Hepatocyte (in vitro differentiated cells): ENCODE data around the gene ESR1. TPM values are rescaled to one million over a fixed set of nuclear protein-coding genes. Genes with fewer than 3 reads are reported as not detected.

Experiments used
- DNase-seq: peaks from one replicate; pipeline ENCODE4 v3.0.0-alpha.2; 2016; ENCODE audit warnings: low spot score
- H2AFZ ChIP-seq: fragments of 200-600 bp; sonication (generic); 2 replicates; pipeline ENCODE4 v1.6.0; 2016; ENCODE audit warnings: antibody characterized with exemption, mild to moderate bottlenecking
- H3K27ac ChIP-seq: fragments of 200-600 bp; sonication (generic); 2 replicates; pipeline ENCODE4 v1.5.1; 2016; ENCODE audit warnings: mild to moderate bottlenecking
- H3K27me3 ChIP-seq: fragments of 200-600 bp; sonication (generic); 2 replicates; pipeline ENCODE4 v1.6.1; 2016
- H3K36me3 ChIP-seq: fragments of 200-600 bp; sonication (generic); replicated peaks from 2 replicates; pipeline ENCODE4 v1.5.1; 2016; ENCODE audit warnings: low read depth; ENCODE audit not compliant: insufficient read depth
- H3K4me1 ChIP-seq: fragments of 200-600 bp; sonication (generic); 2 replicates; pipeline ENCODE4 v1.5.1; 2016; ENCODE audit warnings: mild to moderate bottlenecking, moderate library complexity; ENCODE audit not compliant: insufficient read depth
- H3K4me2 ChIP-seq: fragments of 200-600 bp; sonication (generic); 2 replicates; pipeline ENCODE4 v1.6.0; 2016
- H3K4me3 ChIP-seq: fragments of 200-600 bp; sonication (generic); 2 replicates; pipeline ENCODE4 v1.5.1; 2016; ENCODE audit warnings: mild to moderate bottlenecking
- H3K79me2 ChIP-seq: fragments of 200-600 bp; sonication (generic); 2 replicates; pipeline ENCODE4 v1.6.0; 2017; ENCODE audit warnings: mild to moderate bottlenecking
- H3K9me2 ChIP-seq: fragments of 200-600 bp; sonication (generic); replicated peaks from 2 replicates; pipeline ENCODE4 v1.6.0; 2017; ENCODE audit warnings: mild to moderate bottlenecking; ENCODE audit not compliant: insufficient read depth
- H3K9me3 ChIP-seq: fragments of 200-600 bp; sonication (generic); 2 replicates; pipeline ENCODE4 v1.5.1; 2016; ENCODE audit warnings: low read depth, mild to moderate bottlenecking
- H4K20me1 ChIP-seq: fragments of 200-600 bp; sonication (generic); 2 replicates; pipeline ENCODE4 v1.6.0; 2016; ENCODE audit warnings: mild to moderate bottlenecking; ENCODE audit not compliant: insufficient read depth, poor library complexity, severe bottlenecking
- CTCF ChIP-seq: fragments of 200-600 bp; sonication (generic); IDR thresholded peaks from 2 replicates; pipeline ENCODE4 v1.5.1; 2016; ENCODE audit warnings: antibody characterized with exemption, mild to moderate bottlenecking; ENCODE audit not compliant: poor library complexity
- EZH2 ChIP-seq: fragments of 200-600 bp; sonication (generic); IDR thresholded peaks from 2 replicates; pipeline ENCODE4 v1.6.1; 2016; ENCODE audit warnings: antibody characterized with exemption, mild to moderate bottlenecking, borderline replicate concordance
- EZH2phosphoT487 ChIP-seq: fragments of 200-600 bp; sonication (generic); IDR thresholded peaks from one replicate; pipeline ENCODE4 v1.6.1; 2018; ENCODE audit warnings: antibody characterized with exemption, mild to moderate bottlenecking, low read depth, moderate library complexity; ENCODE audit not compliant: unreplicated experiment, severe bottlenecking
- WGBS: methylation state at CpG from one replicate; pipeline ENCODE4 v1.1.6; 2016; ENCODE audit warnings: low lambda C conversion rate; ENCODE audit errors: missing lambda C conversion rate; 5-methylcytosine and 5-hydroxymethylcytosine counted together
- polyA plus RNA-seq: library from polyadenylated mRNA; unstranded; fragments of >200 nt; fragmentation: Nextera tagmentation; extraction: Ambion mirVana; gene quantifications from 2 replicates; pipeline ENCODE4 v1.2.1, GENCODE V29; 2016
- total RNA-seq: library from RNA; depleted of rRNA; stranded (reverse); fragments of >200 nt; gene quantifications from 2 replicates; pipeline ENCODE4 v1.2.3, GENCODE V29; 2014

ESR1 gene
- total and polyA plus RNA-seq, 2 experiments from 2014 or later = 0.07 TPM; not detected in 1

- Histone ChIP-seq H3K27ac (no peak overlapping the region), H3K79me2 (no peaks in the 10 kb centered on the region), H3K4me3 (no peak overlapping the region), H3K9me2 (no peaks in the 10 kb centered on the region), H3K9me3 (no peaks in the 10 kb centered on the region), H4K20me1 (no peaks in the 10 kb centered on the region), H3K4me1 (no peaks in the 10 kb centered on the region), H3K27me3 (no peaks in the 10 kb centered on the region), H3K36me3 (peaks cover 4% of the 10 kb centered on the region), H3K4me2 (no peak overlapping the region), H2AFZ (no peak overlapping the region)
- no peak for DNase-seq
- TF ChIP-seq CTCF = no peak
- TF ChIP-seq EZH2 = no peak
- no peak for TF ChIP-seq EZH2phosphoT487
- 97% methylated on average over 1 of the region's 1 CpG for WGBS
Observed at GRCh38 chr6:152148412-152148811, 340.9 kb downstream of the ESR1 start.

GRCh38 chr6:152150196-152150595 is 342.7 kb downstream of the ESR1 start:
- H3K9me3 ChIP-seq = no peaks in the 10 kb centered on the region
- H3K36me3 ChIP-seq = peaks cover 4% of the 10 kb centered on the region
- H3K4me1 ChIP-seq = no peaks in the 10 kb centered on the region
- 73% methylated on average over 3 of the region's 3 CpGs for WGBS
- no peak for DNase-seq
- H2AFZ ChIP-seq = no peak overlapping the region
- no peaks in the 10 kb centered on the region for H3K9me2 ChIP-seq
- H3K4me2 ChIP-seq = no peak overlapping the region
- H3K79me2 ChIP-seq = no peaks in the 10 kb centered on the region
- TF ChIP-seq EZH2 (no peak), CTCF (no peak), EZH2phosphoT487 (no peak)
- H3K4me3 ChIP-seq = no peak overlapping the region
- no peaks in the 10 kb centered on the region for H3K27me3 ChIP-seq
- no peaks in the 10 kb centered on the region for H4K20me1 ChIP-seq
- no peak overlapping the region for H3K27ac ChIP-seq

GRCh38 chr6:152151920-152152319 is 344.4 kb downstream of the ESR1 start:
- H3K9me2 ChIP-seq = no peaks in the 10 kb centered on the region
- 65% methylated on average over 13 of the region's 13 CpGs for WGBS
- H3K79me2 ChIP-seq = no peaks in the 10 kb centered on the region
- no peaks in the 10 kb centered on the region for H3K27me3 ChIP-seq
- no peak overlapping the region for H3K4me2 ChIP-seq
- TF ChIP-seq CTCF (no peak), EZH2phosphoT487 (no peak), EZH2 (no peak)
- H2AFZ ChIP-seq = no peak overlapping the region
- H3K27ac ChIP-seq = no peak overlapping the region
- no peaks in the 10 kb centered on the region for H3K9me3 ChIP-seq
- peaks cover 4% of the 10 kb centered on the region for H3K36me3 ChIP-seq
- H4K20me1 ChIP-seq = no peaks in the 10 kb centered on the region
- DNase-seq = no peak
- H3K4me1 ChIP-seq = no peaks in the 10 kb centered on the region
- H3K4me3 ChIP-seq = no peak overlapping the region
